ENCODE measurements around the gene TRPM4.

- TF ChIP-seq CTCF (IDR thresholded peaks at IDR 0.05; ENCODE audit: insufficient read depth, low read length, poor library complexity, severe bottlenecking) (no peak), EZH2phosphoT487 (conservative IDR thresholded peaks at IDR 0.05; ENCODE audit: low read length) (no peak)
Observed at GRCh38 chr19:49190781-49191180, 33.2 kb downstream of the TRPM4 start.

Measured in SU-DHL-6 (cell line).